HEK293 (cell line): ENCODE data around the gene ARHGAP45.
A peak's percentile ranks its signal among the peaks of the same experiment; 100 is the strongest.

Experiments
- CTCF ChIA-PET: fragments of 350-600 bp; formaldehyde crosslinking; extraction: SDS; loops from one replicate; lab custom pipeline; 2021; ENCODE audit warnings: antibody characterized with exemption; lab: Yijun Ruan, JAX
- POLR2A ChIA-PET: fragments of 300-600 bp; formaldehyde crosslinking; extraction: SDS; loops from one replicate; lab custom pipeline; 2020; ENCODE audit warnings: antibody characterized with exemption, inconsistent platforms; lab: Yijun Ruan, JAX
- H3K27ac ChIP-seq: fragments of 200-500 bp; sonication (Bioruptor generic); 2 replicates; pipeline ENCODE4 v1.5.1; 2014; ENCODE audit warnings: low read depth, low read length, control low read depth, inconsistent platforms; ENCODE audit errors: extremely low read depth
- H3K36me3 ChIP-seq, 2 experiments: fragments of 200-500 bp in 1 of 2; sonication (Bioruptor generic) in 1 of 2; 1 replicate in 1 of 2; 2 replicates in 1 of 2; pipeline ENCODE4 v1.5.1; 2014 to 2017; ENCODE audit warnings: inconsistent platforms in 2 of 2, low read length in 2 of 2; ENCODE audit not compliant: control insufficient read depth in 2 of 2, insufficient read depth in 1 of 2
- H3K4me1 ChIP-seq: fragments of 200-500 bp; sonication (Bioruptor generic); 2 replicates; pipeline ENCODE4 v1.5.1; 2014; ENCODE audit warnings: mild to moderate bottlenecking, low read length, inconsistent platforms; ENCODE audit not compliant: control insufficient read depth, insufficient read depth
- H3K4me3 ChIP-seq: 2 replicates; pipeline ENCODE4 v1.5.1; 2011; ENCODE audit warnings: low read depth, mild to moderate bottlenecking, control low read depth, low read length, moderate library complexity
- H3K9me3 ChIP-seq: fragments of 200-500 bp; sonication (Bioruptor generic); 2 replicates; pipeline ENCODE4 v1.5.1; 2014; ENCODE audit warnings: low read depth, low read length, inconsistent platforms; ENCODE audit not compliant: control insufficient read depth, insufficient read depth
- BCL11A ChIP-seq: fragments of 450-650 bp; formaldehyde crosslinking; IDR thresholded peaks from 2 replicates; pipeline ENCODE4 v1.5.1; 2016; ENCODE audit warnings: low read depth, missing biosample characterization, missing genetic modification characterization
- ELK4 ChIP-seq: IDR thresholded peaks from 2 replicates; pipeline ENCODE4 v1.6.1; 2011; ENCODE audit warnings: mild to moderate bottlenecking, low read depth, low read length, borderline replicate concordance
- FEZF1 ChIP-seq: fragments of 450-650 bp; formaldehyde crosslinking; IDR thresholded peaks from 2 replicates; pipeline ENCODE4 v1.5.1; 2016; ENCODE audit warnings: missing biosample characterization, missing genetic modification characterization
- GLIS1 ChIP-seq: fragments of 450-650 bp; formaldehyde crosslinking; IDR thresholded peaks from 2 replicates; pipeline ENCODE4 v1.5.1; 2016; ENCODE audit warnings: missing biosample characterization, missing genetic modification characterization
- KLF1 ChIP-seq: fragments of 450-650 bp; formaldehyde crosslinking; IDR thresholded peaks from 2 replicates; pipeline ENCODE4 v1.5.1; 2016; ENCODE audit warnings: missing biosample characterization, missing genetic modification characterization
- KLF10 ChIP-seq: fragments of 450-650 bp; IDR thresholded peaks from 2 replicates; pipeline ENCODE4 v1.5.1; 2018; ENCODE audit warnings: missing biosample characterization, mild to moderate bottlenecking, missing genetic modification characterization
- KLF16 ChIP-seq: fragments of 450-650 bp; formaldehyde crosslinking; IDR thresholded peaks from 2 replicates; pipeline ENCODE4 v1.5.1; 2017; ENCODE audit warnings: missing biosample characterization, missing genetic modification characterization
- KLF17 ChIP-seq: fragments of 450-650 bp; formaldehyde crosslinking; IDR thresholded peaks from 2 replicates; pipeline ENCODE4 v1.5.1; 2016; ENCODE audit warnings: missing biosample characterization, missing genetic modification characterization
- KLF9 ChIP-seq: fragments of 450-650 bp; formaldehyde crosslinking; IDR thresholded peaks from 2 replicates; pipeline ENCODE4 v1.5.1; 2016; ENCODE audit warnings: missing biosample characterization, missing genetic modification characterization, low read depth
- PATZ1 ChIP-seq: fragments of 450-650 bp; formaldehyde crosslinking; IDR thresholded peaks from 2 replicates; pipeline ENCODE4 v1.5.1; 2016; ENCODE audit warnings: missing biosample characterization, missing genetic modification characterization
- PBX3 ChIP-seq: sonication (generic); formaldehyde crosslinking; IDR thresholded peaks from 2 replicates; pipeline ENCODE4 v1.8.1; 2022; ENCODE audit warnings: mild to moderate bottlenecking, moderate library complexity, missing genetic modification reagents
- ZBTB7A ChIP-seq: fragments of 450-650 bp; formaldehyde crosslinking; IDR thresholded peaks from 2 replicates; pipeline ENCODE4 v1.5.1; 2016; ENCODE audit warnings: low read depth, missing biosample characterization, missing genetic modification characterization
- ZNF10 ChIP-seq: fragments of 450-650 bp; formaldehyde crosslinking; IDR thresholded peaks from 2 replicates; pipeline ENCODE4 v1.5.1; 2017; ENCODE audit warnings: missing biosample characterization, missing genetic modification characterization
- ZNF449 ChIP-seq: fragments of 450-650 bp; formaldehyde crosslinking; IDR thresholded peaks from 2 replicates; pipeline ENCODE4 v1.5.1; 2017; ENCODE audit warnings: missing biosample characterization, mild to moderate bottlenecking, missing genetic modification characterization, moderate library complexity
- ZNF513 ChIP-seq: fragments of 450-650 bp; IDR thresholded peaks from 2 replicates; pipeline ENCODE4 v1.5.1; 2018; ENCODE audit warnings: missing biosample characterization, missing genetic modification characterization
- ZNF530 ChIP-seq: fragments of 450-650 bp; formaldehyde crosslinking; IDR thresholded peaks from 2 replicates; pipeline ENCODE4 v1.5.1; 2016; ENCODE audit warnings: low read depth, missing biosample characterization, missing genetic modification characterization
- ZNF555 ChIP-seq: fragments of 450-650 bp; formaldehyde crosslinking; conservative IDR thresholded peaks from 2 replicates; pipeline ENCODE4 v1.5.1; 2017; ENCODE audit warnings: missing biosample characterization, mild to moderate bottlenecking, missing genetic modification characterization, inconsistent platforms
- ZNF580 ChIP-seq: fragments of 450-650 bp; formaldehyde crosslinking; IDR thresholded peaks from 2 replicates; pipeline ENCODE4 v1.5.1; 2016; ENCODE audit warnings: missing biosample characterization, missing genetic modification characterization
- ZNF600 ChIP-seq: fragments of 450-650 bp; formaldehyde crosslinking; IDR thresholded peaks from 2 replicates; pipeline ENCODE4 v1.5.1; 2016; ENCODE audit warnings: missing biosample characterization, missing genetic modification characterization
- ZNF626 ChIP-seq: fragments of 450-650 bp; sonication (Bioruptor Pico); formaldehyde crosslinking; IDR thresholded peaks from 2 replicates; pipeline ENCODE4 v1.5.1; 2018; ENCODE audit warnings: missing biosample characterization, missing genetic modification characterization, inconsistent platforms
- ZNF791 ChIP-seq: fragments of 450-650 bp; formaldehyde crosslinking; IDR thresholded peaks from 2 replicates; pipeline ENCODE4 v1.5.1; 2016; ENCODE audit warnings: missing biosample characterization, missing genetic modification characterization
- ZSCAN30 ChIP-seq: fragments of 450-650 bp; IDR thresholded peaks from 2 replicates; pipeline ENCODE4 v1.5.1; 2018; ENCODE audit warnings: missing biosample characterization, mild to moderate bottlenecking, missing genetic modification characterization, moderate library complexity

The ARHGAP45 gene

GRCh38 chr19:1041272-1041834 lies 25.6 kb upstream of the ARHGAP45 start:
- Histone ChIP-seq H3K4me1 (no peaks in the 10 kb centered on the region; the same call in 1 of the 2 replicates), H3K27ac (no peak overlapping the region), H3K9me3 (no peaks in the 10 kb centered on the region), H3K4me3 (no peak overlapping the region), H3K36me3 (peaks cover 0 to 17% of the 10 kb centered on the region in 2 experiments; a peak in 2 of 3 replicates)
- TF ChIP-seq ZNF10 (tag by site-specific recombination) (0 out of 2 replicates have a peak, but pooled peaks have one; percentile 13), PATZ1 (tag by site-specific recombination) (peak; percentile 67), ZSCAN30 (tag by site-specific recombination) (peak; percentile 9; the same call in 1 of the 2 replicates), ZNF791 (tag by site-specific recombination) (no peak), KLF17 (tag by site-specific recombination) (0 out of 2 replicates have a peak, but pooled peaks have one; percentile 9), ZNF626 (no peak), GLIS1 (tag by site-specific recombination) (peak; percentile 32), ZNF513 (tag by site-specific recombination) (peak; percentile 54; the same call in 1 of the 2 replicates), ZBTB7A (tag by site-specific recombination) (0 out of 2 replicates have a peak, but pooled peaks have one; percentile 14), BCL11A (tag by site-specific recombination) (peak; percentile 48; the same call in 1 of the 2 replicates), ZNF580 (tag by site-specific recombination) (peak; percentile 96), KLF10 (tag by site-specific recombination) (no peak)
- CTCF ChIA-PET = interaction anchor here (1.4 kb wide), 1 partner anchor 24 kb away, joined by 6 read pairs; no protein-coding TSS in a partner anchor
- POLR2A ChIA-PET = interaction anchor here (1.1 to 5.8 kb wide), 2 partner anchors 14 to 22 kb away, joined by 3 to 60 read pairs; partner anchors contain the start of gene CNN2

GRCh38 chr19:1041835-1042685 lies 24.9 kb upstream of the ARHGAP45 start:
- ChIA-PET CTCF (interaction anchor here (1.4 kb wide), 1 partner anchor 24 kb away, joined by 6 read pairs; no protein-coding TSS in a partner anchor), POLR2A (interaction anchor here (5.8 kb wide), 1 partner anchor 14 kb away, joined by 60 read pairs; the partner anchor contains the start of gene CNN2)
- Histone ChIP-seq H3K4me1 (no peaks in the 10 kb centered on the region; the same call in 1 of the 2 replicates), H3K36me3 (peaks cover 0 to 19% of the 10 kb centered on the region in 2 experiments; a peak in 2 of 3 replicates), H3K9me3 (no peaks in the 10 kb centered on the region), H3K4me3 (no peak overlapping the region), H3K27ac (no peak overlapping the region)
- TF ChIP-seq ZNF449 (tag by site-specific recombination) (no peak), ZNF555 (no peak), KLF16 (tag by site-specific recombination) (no peak), PBX3 (CRISPR knock-in tag) (no peak), FEZF1 (tag by site-specific recombination) (no peak), KLF9 (tag by site-specific recombination) (no peak; the same call in 1 of the 2 replicates), ELK4 (no peak), ZNF600 (no peak), KLF1 (tag by site-specific recombination) (peak; percentile 19; the same call in 1 of the 2 replicates), ZNF530 (no peak), ZNF580 (tag by site-specific recombination) (no peak; the same call in 1 of the 2 replicates)
